D721Med (cell line): ENCODE measurements around the gene PDZRN4.
A peak's percentile ranks its signal among the peaks of the same experiment; 100 is the strongest.
"Not testable (repeated sequence)": the region's sequence is repeated elsewhere in the genome, so short reads cannot be mapped to it uniquely, and the experiment has no call there.

Experiments
- DNase-seq: peaks from one replicate; pipeline ENCODE4 v3.0.0; 2011; ENCODE audit warnings: low spot score; ENCODE audit not compliant: insufficient read length
- FAIRE-seq: peaks from 2 replicates; lab custom pipeline; 2011; peaks lifted over from hg19 to GRCh38; lab: Jason Lieb, UNC
- TF ChIP-seq, protein P1 (sequence below): IDR thresholded peaks from 2 replicates; pipeline ENCODE4 v1.5.1; 2012; ENCODE audit warnings: mild to moderate bottlenecking, control low read depth; ENCODE audit not compliant: insufficient read depth; ENCODE audit errors: missing control alignments

Gene PDZRN4

DNA sequence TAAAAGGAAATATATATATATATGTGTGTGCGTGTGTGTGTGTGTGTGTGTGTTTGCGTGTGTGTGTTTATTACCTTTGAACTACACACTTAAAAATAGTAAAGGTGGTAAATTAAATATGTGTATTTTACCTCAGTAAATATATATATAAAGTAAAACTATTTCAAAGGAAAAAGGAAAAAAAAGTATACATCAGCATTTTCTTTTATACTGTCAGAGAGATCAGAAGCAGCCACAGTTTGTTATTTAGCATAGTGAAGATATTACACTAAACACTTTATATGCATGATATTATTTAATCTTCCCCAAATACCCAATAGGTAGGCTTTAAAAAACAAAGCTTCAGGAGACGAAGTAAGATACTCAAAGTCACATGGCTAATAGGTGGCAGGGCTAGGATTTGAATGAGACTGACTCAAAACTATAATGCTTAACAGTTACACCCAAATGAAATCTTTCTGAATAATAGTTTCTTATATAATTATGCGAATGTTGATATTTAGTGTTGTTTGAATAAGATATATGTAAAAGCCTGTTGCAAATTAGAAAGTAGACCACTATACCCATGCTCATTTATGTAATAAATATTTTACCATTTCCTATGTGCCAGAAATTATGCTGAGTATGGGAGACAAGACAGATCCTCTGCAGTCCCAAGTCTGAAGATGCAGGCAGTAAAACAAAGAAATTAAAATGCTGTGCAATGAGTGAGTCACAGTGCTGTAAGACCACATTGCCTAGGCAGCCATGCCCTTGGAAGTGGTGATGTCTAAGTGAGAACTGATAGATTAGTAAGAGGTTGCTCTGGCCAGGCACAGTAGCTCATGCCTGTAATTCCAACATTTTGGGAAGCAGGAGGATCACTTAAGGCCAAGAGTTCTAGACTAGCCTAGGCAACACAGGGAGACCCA, 66.1 kb downstream of the PDZRN4 start:
- TF ChIP-seq, protein P1, sequence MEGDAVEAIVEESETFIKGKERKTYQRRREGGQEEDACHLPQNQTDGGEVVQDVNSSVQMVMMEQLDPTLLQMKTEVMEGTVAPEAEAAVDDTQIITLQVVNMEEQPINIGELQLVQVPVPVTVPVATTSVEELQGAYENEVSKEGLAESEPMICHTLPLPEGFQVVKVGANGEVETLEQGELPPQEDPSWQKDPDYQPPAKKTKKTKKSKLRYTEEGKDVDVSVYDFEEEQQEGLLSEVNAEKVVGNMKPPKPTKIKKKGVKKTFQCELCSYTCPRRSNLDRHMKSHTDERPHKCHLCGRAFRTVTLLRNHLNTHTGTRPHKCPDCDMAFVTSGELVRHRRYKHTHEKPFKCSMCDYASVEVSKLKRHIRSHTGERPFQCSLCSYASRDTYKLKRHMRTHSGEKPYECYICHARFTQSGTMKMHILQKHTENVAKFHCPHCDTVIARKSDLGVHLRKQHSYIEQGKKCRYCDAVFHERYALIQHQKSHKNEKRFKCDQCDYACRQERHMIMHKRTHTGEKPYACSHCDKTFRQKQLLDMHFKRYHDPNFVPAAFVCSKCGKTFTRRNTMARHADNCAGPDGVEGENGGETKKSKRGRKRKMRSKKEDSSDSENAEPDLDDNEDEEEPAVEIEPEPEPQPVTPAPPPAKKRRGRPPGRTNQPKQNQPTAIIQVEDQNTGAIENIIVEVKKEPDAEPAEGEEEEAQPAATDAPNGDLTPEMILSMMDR = no peak
- FAIRE-seq (no peak), DNase-seq (no peak)

DNA sequence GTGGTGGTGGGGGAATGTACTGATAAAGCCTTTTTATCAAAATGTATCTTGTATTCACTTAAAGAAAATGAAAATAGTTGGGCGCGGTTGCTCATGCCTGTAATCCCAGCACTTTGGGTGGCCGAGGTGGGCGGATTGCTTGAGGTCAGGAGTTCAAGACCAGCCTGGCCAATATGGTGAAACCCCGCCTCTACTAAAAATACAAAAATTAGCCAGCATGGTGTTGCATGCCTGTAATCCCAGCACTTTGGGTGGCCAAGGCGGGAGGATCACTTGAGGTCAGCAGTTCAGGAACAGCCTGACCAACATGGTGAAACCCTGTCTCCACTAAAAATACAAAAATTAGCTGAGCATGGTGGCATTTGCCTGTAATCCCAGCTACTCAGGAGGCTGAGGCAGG, 75.1 kb downstream of the PDZRN4 start:
- FAIRE-seq, DNase-seq: not testable (repeated sequence)

DNA sequence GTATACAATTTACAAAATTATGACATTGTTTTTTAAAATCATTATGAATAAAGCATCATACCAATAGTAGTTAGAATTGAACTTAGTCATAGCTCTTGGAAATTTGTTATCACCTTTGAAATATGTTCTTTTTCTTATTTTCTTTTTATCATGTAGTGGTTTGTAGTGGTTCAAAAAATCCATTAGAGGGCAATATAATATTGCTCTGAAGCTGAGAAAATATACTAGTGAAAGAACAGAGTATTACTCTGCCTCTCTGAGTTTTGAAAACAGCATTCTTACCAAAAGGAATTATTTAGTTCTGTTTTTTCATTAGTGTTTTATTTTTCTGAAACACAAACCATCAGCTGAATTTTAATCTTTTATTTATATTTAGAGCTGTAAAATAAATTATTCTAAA, 76.2 kb downstream of the PDZRN4 start:
- TF ChIP-seq, protein P1 = peak; percentile 44
- DNase-seq (no peak), FAIRE-seq (no peak)

DNA sequence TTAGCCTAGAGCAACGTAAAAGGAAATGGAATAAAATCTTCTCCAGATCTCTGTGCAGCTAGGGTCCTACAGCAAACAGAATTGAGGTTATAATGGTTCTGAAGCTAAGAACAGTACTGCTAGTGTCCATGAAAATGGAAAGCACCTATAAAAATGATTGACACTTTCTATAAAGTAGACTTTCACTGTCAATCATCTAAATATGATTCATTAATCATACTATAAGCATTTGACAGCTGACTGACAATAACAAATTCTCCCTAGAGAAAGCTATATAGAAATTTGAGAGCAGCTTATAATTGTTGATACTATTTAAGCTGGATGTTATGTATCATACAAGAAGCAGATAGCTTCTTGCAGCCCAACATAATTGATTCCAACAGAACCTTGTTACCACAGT, 80.9 kb downstream of the PDZRN4 start:
- TF ChIP-seq, protein P1 = no peak
- FAIRE-seq (no peak), DNase-seq (no peak)

DNA sequence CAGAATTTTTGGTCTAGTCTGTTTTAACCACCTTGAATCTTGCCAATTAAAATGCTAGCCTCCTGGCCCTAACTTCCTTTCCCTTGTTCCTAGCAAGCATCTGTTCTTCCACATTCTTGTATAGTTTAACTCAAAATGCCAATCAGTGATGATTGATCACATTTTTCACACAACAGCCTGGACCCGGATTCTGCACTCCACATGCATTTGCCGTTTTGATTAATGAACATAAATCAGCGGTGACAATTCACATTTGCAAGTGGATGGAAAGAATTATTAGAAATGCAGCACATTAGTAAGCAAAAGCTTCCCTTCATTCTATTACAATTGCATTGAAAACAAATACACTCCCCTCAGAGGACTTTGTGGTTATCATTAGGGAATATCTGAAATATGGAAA, 83.4 kb downstream of the PDZRN4 start:
- FAIRE-seq = peak; percentile 16
- TF ChIP-seq, protein P1 = no peak
- DNase-seq = no peak

DNA sequence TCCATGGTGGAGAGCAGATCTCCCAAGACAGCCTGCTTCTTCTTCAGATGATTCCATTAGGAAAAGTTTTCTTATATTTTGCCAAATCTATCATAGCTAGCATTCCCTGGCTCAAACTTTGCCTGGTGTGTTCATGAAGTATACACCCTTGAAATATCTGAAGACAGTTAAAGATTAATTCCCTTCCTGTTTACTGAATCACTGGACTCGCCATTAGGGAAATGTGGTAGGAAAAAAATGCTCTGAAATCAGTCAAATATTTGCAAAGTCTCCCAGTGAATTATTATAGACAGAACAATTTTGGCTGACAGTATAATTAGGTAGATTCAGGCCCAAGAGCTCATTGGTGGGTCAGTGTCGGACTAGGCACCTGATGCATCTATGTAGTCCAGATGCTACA, 86.5 kb downstream of the PDZRN4 start:
- FAIRE-seq = no peak

DNA sequence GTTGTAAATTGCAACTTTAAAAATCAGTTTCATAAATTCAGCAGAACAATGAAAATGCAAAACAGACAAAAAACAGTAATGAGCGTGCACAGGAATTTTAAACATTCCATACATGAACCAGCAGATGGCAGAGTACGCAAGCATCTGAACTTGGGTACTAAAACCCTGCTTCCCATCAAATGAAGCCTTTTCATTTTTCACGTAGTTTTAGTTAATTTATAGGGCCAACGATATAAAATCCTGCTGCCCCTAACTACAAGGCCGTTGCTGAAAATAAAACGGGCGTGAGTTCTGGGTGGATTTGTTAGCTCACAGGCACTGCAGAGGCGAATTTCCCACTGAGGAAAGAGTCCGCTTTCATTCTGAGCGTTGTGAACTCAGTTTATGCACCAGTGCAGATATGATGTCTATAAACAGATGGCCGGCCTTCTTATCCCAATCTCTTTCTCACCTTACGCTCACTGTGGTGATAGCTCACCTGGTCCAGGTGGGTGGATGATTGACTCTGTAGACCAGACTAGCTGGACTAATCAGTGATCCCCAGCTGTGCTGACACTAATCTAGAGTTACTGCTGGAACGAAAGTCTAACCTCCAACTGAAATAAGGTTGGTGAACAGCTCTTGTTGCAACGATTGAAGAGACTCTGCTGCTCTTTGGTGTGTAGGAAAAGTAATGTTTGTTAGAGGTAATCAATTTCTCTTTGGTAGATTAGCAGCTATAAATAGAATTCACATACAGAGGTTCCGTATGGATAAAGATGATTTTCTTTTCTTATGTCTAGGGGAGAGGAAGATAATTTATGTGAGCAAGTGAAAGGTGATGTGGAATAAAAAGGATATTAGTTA, 89.2 kb downstream of the PDZRN4 start:
- DNase-seq (no peak), FAIRE-seq (peak; percentile 55)
- TF ChIP-seq, protein P1 = peak; percentile 85

More for the DNA sequence above, 86.5 kb downstream of the PDZRN4 start:
- no peak for DNase-seq
- TF ChIP-seq, protein P1 = no peak
